Prostate gland (tissue), 2 donors: ENCODE data around the gene NLN.

Source experiments
- POLR2AphosphoS5 ChIP-seq: sonication (generic); formaldehyde crosslinking; IDR thresholded peaks from one replicate; pipeline ENCODE4 v1.6.1; 2017; ENCODE audit warnings: antibody characterized with exemption
- TF ChIP-seq, protein P1 (sequence below), 4 experiments: fragments of 200-600 bp in 2 of 4; fragments of 450-650 bp in 2 of 4; sonication (generic) in 2 of 4; IDR thresholded peaks; 1 replicate in 3 of 4; 2 replicates in 1 of 4; pipeline ENCODE4 v1.5.1; 2016 to 2019; ENCODE audit warnings: antibody characterized with exemption in 4 of 4, mild to moderate bottlenecking in 2 of 4, moderate library complexity in 2 of 4

DNA sequence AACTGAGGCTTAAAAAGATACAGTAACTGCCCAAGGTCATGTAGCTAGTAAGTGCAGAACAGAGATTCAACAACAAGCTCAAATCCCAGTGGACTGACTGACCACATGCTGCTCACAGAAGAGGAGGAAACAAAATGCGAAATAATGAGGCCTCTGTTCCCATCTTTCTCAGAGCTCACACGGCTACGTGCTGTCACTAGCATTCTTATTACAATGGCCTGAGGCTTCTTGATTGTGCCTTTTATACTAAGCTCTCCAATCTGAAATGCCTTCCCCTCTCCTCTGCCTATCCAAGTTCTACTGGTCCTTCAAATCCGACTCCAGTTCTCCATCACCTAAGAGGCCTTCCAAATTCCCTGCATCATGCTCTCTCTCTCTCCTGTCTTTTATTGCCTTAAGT, 26.1 kb upstream of the NLN start:
- TF ChIP-seq, protein P1, sequence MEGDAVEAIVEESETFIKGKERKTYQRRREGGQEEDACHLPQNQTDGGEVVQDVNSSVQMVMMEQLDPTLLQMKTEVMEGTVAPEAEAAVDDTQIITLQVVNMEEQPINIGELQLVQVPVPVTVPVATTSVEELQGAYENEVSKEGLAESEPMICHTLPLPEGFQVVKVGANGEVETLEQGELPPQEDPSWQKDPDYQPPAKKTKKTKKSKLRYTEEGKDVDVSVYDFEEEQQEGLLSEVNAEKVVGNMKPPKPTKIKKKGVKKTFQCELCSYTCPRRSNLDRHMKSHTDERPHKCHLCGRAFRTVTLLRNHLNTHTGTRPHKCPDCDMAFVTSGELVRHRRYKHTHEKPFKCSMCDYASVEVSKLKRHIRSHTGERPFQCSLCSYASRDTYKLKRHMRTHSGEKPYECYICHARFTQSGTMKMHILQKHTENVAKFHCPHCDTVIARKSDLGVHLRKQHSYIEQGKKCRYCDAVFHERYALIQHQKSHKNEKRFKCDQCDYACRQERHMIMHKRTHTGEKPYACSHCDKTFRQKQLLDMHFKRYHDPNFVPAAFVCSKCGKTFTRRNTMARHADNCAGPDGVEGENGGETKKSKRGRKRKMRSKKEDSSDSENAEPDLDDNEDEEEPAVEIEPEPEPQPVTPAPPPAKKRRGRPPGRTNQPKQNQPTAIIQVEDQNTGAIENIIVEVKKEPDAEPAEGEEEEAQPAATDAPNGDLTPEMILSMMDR (IDR thresholded peaks at IDR 0.05), result no peak
- no peak for TF ChIP-seq POLR2AphosphoS5
